Stimulated activated CD8-positive, alpha-beta memory T cell treated with anti-CD3 and anti-CD28 coated beads, Interleukin-12 subunit alpha, Interleukin-12 subunit beta, amount 100 ng/mL, for 24 hours (primary cell): ENCODE results near the gene PRKCZ.

Source experiments
- DNase-seq: peaks from one replicate; pipeline ENCODE4 v3.0.0-alpha.2; 2020; ENCODE audit errors: extremely low read depth

PRKCZ gene

DNA sequence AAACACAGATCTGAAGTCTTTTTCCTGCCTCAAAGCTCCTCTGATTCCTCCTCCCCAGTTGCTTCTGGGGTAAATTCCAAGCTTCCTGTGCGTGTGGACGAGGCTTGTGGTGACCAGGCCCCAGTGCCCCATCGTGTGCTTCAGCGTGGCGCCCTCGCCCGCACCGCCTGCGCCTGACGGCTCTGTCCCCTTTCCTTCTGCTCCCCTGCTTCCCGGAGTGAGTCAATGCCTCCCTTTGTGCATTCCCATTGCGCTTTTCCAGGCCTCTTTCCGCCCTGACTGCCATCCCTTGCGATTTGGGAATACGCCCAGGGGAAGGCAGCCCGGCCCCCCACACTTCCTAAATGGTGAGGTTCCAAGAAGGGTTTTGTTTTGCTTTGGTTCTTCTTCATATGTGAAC is 108.1 kb downstream of the PRKCZ start:
- DNase-seq, result no peak

DNA sequence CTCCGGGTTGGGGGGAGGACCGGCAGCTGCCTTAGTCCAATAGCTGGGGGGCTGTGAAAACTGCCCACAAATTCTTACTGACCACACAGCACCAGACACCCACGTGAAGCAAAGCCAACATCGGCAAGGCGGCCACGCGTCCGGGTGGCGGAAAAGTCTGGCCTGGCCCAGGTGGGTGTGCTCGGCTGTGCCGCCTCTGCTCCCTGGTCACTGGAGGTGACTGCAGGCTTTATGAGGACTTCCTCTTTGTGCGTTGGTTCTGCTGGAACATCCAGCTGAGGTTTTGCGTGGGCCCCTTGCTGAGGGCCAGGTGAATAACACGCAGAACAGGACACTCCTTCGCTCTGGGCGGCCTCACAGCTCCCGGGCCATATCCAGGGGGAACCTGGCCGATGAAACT is 108.9 kb downstream of the PRKCZ start:
- DNase-seq, result no peak

GRCh38 chr1:2160451-2161300 is 110.5 kb downstream of the PRKCZ start:
- DNase-seq, result no peak

DNA sequence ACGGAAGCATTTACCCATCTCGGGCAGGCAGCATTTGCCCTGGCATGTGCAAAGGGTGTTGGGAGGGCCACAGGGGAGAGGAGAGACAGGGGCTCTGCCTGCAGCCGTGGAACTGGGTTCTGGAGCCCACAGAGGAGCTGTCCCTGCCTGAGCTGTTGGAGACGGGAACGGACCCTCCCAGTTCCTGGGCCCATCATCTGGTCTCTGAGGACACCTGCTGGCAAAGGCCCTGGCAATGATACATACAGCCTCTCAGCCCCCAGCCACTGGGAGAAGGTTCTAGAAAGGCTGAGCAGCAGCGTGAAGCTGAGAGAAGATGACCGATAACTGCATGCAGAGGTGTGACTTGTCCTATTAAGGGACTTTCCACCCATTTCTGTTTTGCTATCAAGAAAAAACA is 113.0 kb downstream of the PRKCZ start:
- DNase-seq, result no peak

- no peak for DNase-seq
Measured at GRCh38 chr1:2165646-2166045, 115.4 kb downstream of the PRKCZ start.

- no peak for DNase-seq
Measured at GRCh38 chr1:2166254-2166653, 116.0 kb downstream of the PRKCZ start.

DNA sequence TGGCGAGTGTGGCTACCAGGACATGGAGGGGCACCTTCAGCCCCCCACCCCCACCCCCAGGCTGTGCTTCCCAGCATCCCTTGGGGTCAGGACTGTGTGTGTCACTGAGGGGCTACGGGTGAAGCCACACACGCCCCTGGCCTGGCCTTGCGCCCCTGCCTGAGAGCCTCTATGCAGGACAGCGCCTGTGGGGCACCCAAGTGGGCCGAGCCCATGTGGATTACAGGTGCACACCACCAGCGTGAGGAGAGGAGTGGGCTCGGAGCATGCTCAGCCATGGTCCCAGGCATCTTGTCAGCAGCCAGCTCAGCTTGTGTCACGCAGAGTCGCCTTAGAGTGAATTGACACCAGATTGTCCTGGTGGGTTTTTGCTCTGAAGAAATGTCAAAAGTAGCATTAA is 116.5 kb downstream of the PRKCZ start:
- no peak for DNase-seq

- no peak for DNase-seq
Measured at GRCh38 chr1:2168090-2168489, 117.9 kb downstream of the PRKCZ start.

GRCh38 chr1:2168535-2168934 is 118.3 kb downstream of the PRKCZ start:
- no peak for DNase-seq

DNA sequence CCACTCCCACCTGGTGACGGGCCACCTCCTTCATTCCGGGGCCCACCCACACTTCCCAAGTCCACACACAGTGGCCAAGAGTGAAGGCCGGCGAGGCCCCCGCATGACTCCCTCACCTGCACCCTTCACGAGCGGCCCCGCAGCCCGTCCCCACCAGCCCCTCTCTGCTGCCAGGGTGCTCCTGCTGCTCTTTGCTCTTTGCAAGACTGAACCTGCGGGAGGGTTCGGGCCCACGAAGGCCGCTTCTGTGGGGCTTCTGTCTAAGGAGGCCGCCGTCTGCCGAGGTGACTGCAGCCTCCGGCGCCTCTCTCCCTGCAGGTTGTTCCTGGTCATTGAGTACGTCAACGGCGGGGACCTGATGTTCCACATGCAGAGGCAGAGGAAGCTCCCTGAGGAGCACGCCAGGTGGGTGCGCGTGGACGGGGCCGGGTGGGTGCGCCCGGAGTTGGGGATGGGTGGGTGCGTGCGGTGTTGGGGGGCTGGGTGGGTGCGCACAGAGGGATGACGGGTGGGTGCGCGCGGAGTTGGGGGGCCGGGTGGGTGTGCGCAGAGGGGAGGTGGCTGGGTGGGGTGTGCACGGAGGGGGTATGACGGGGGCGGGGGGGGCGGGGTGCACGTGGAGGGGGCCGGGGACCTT is 119.1 kb downstream of the PRKCZ start:
- DNase-seq, result no peak

DNA sequence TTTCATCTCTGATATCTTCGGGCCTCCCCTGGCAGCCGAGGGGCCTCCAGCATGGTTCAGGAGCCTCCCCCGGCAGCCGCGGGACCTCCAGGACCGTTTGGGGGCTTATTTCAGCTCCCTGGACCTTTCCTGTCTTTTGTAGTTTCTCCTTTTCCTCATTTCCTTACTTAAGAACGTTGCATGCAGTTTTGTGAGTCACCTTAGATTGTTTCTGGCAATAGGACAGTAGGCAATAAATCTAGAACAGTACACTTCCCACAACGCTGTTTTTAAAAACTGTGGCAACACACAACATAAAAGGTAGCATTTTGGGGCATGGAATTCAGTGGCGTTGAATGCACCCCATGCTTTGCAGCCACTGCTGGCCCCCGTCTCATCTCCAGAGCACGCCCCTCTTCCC is 120.0 kb downstream of the PRKCZ start:
- no peak for DNase-seq

- no peak for DNase-seq
Measured at GRCh38 chr1:2172012-2172411, 121.8 kb downstream of the PRKCZ start.

GRCh38 chr1:2172551-2173146 is 122.4 kb downstream of the PRKCZ start:
- DNase-seq, result no peak

- no peak for DNase-seq
Measured at GRCh38 chr1:2173546-2174347, 123.5 kb downstream of the PRKCZ start.

GRCh38 chr1:2174348-2175054 is 124.3 kb downstream of the PRKCZ start:
- no peak for DNase-seq

- no peak for DNase-seq
Measured at GRCh38 chr1:2175055-2175414, 124.8 kb downstream of the PRKCZ start.

- no peak for DNase-seq
Measured at GRCh38 chr1:2175681-2176454, 125.7 kb downstream of the PRKCZ start.

DNA sequence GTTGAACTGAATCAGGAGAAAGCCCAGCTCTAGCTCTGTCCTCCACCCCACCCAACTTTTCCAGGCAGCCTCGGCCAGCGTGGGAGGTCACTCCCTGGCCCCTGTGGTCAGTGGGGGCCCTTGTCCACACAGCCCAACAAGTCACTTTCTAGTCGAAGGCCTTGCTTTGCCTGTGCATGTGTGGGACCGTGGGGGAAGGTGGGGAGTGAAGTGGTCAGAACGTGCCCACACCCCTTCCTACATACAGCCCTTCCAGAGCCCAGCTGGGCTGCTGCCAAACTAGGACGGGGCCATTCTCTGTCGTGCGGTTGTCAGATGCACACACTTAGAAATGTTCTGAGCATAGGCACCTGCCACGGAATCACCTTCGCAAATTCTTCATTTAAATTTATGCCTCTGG is 126.4 kb downstream of the PRKCZ start:
- DNase-seq, result no peak

DNA sequence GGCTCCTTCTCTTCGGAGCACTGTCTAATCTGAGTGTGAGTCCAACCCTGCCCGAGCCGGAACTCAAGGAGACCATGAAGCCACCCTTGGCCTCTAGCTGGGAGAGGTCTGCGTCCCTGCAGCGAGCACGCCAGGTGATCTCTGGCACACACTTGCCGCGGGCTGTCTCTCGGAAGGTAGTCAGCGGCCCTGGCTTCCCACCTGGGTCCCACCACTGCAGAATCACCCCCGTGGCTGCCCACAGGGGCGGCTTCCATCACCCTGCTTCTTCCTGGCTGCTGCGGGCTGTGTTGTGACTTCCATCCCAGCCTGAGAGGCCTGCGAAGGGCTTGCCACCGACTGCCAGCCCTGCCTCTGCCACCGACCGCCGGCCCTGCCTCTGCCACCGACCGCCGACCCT is 127.3 kb downstream of the PRKCZ start:
- DNase-seq, result no peak

GRCh38 chr1:2177946-2178538 is 127.8 kb downstream of the PRKCZ start:
- DNase-seq, result no peak

DNA sequence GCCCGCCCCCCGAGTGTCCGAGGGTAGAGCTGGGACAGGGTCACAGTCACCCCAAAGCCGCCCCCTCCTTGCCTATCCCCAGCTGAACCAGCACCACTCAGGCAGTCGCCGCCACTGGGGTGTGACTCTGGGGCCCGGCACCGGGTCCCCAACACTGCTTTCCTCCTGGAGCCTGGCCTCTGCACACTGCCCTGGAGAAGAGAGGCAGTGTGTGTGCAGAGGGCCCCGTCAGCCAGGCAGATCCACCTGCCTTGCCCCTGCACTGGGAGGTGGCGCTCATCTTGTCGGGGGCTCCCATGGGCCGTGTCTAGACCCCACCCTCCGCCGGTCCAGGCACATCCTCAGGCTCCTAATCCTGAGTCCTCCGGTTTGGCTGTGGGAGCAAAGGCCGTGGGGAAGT is 128.7 kb downstream of the PRKCZ start:
- no peak for DNase-seq
